Prostate gland (tissue), 2 donors: ENCODE data around the gene TXNRD2.

Experiments
- CTCF ChIP-seq, 4 experiments: fragments of 200-600 bp in 2 of 4; fragments of 450-650 bp in 2 of 4; sonication (generic) in 2 of 4; IDR thresholded peaks; 1 replicate in 3 of 4; 2 replicates in 1 of 4; pipeline ENCODE4 v1.5.1; 2016 to 2019; ENCODE audit warnings: antibody characterized with exemption in 4 of 4, mild to moderate bottlenecking in 2 of 4, moderate library complexity in 2 of 4
- POLR2A ChIP-seq: fragments of 450-650 bp; IDR thresholded peaks from one replicate; pipeline ENCODE4 v1.6.1; 2016; ENCODE audit warnings: antibody characterized with exemption, mild to moderate bottlenecking
- POLR2AphosphoS5 ChIP-seq: sonication (generic); formaldehyde crosslinking; IDR thresholded peaks from one replicate; pipeline ENCODE4 v1.6.1; 2017; ENCODE audit warnings: antibody characterized with exemption

GRCh38 chr22:19990188-19990587, 48.6 kb upstream of the TXNRD2 start:
- TF ChIP-seq CTCF (IDR thresholded peaks at IDR 0.05): no peak
- TF ChIP-seq POLR2AphosphoS5: no peak
- TF ChIP-seq POLR2A: no peak
